Smooth muscle cell (in vitro differentiated cells): ENCODE results near the gene C4orf33. TPM values are rescaled to one million over a fixed set of nuclear protein-coding genes. Genes with fewer than 3 reads are reported as not detected.

ENCODE experiments used
- DNase-seq: peaks from one replicate; lab custom pipeline; 2025; ENCODE audit not compliant: unreplicated experiment; lab: John Stamatoyannopoulos, UW
- H2AFZ ChIP-seq: fragments of 200-600 bp; sonication (generic); 2 replicates; pipeline ENCODE4 v1.6.0; 2016; ENCODE audit warnings: antibody characterized with exemption, low read depth, mild to moderate bottlenecking
- H3F3A ChIP-seq: fragments of 200-600 bp; sonication (generic); 2 replicates; pipeline ENCODE4 v1.6.0; 2017; ENCODE audit warnings: antibody characterized with exemption, low read depth
- H3K27ac ChIP-seq: fragments of 200-600 bp; sonication (generic); 2 replicates; pipeline ENCODE4 v1.5.1; 2016; ENCODE audit warnings: low read depth, mild to moderate bottlenecking
- H3K27me3 ChIP-seq: fragments of 200-600 bp; sonication (generic); 2 replicates; pipeline ENCODE4 v1.6.1; 2016; ENCODE audit warnings: low read depth, mild to moderate bottlenecking
- H3K36me3 ChIP-seq: fragments of 200-600 bp; sonication (generic); 2 replicates; pipeline ENCODE4 v1.5.1; 2016; ENCODE audit warnings: low read depth
- H3K4me1 ChIP-seq: fragments of 200-600 bp; sonication (generic); 2 replicates; pipeline ENCODE4 v1.5.1; 2016; ENCODE audit warnings: low read depth
- H3K4me2 ChIP-seq: fragments of 200-600 bp; sonication (generic); 2 replicates; pipeline ENCODE4 v1.6.0; 2016; ENCODE audit warnings: mild to moderate bottlenecking
- H3K4me3 ChIP-seq: fragments of 200-600 bp; sonication (generic); 2 replicates; pipeline ENCODE4 v1.5.1; 2016; ENCODE audit warnings: mild to moderate bottlenecking
- H3K79me2 ChIP-seq: fragments of 200-600 bp; sonication (generic); 2 replicates; pipeline ENCODE4 v1.6.0; 2016; ENCODE audit warnings: low read depth, mild to moderate bottlenecking
- H3K9ac ChIP-seq: fragments of 200-600 bp; sonication (generic); 2 replicates; pipeline ENCODE4 v1.6.0; 2016; ENCODE audit warnings: low read depth
- H3K9me3 ChIP-seq: fragments of 200-600 bp; sonication (generic); replicated peaks from 2 replicates; pipeline ENCODE4 v1.5.1; 2016; ENCODE audit warnings: low read depth
- H4K20me1 ChIP-seq: fragments of 200-600 bp; sonication (generic); 2 replicates; pipeline ENCODE4 v1.6.0; 2016; ENCODE audit warnings: low read depth
- CTCF ChIP-seq: fragments of 200-600 bp; sonication (generic); IDR thresholded peaks from 2 replicates; pipeline ENCODE4 v1.5.1; 2017; ENCODE audit warnings: borderline replicate concordance, mild to moderate bottlenecking, antibody characterized with exemption; ENCODE audit not compliant: insufficient read depth, poor library complexity, severe bottlenecking
- WGBS: methylation state at CpG from one replicate; pipeline ENCODE4 v1.1.7; 2016; ENCODE audit warnings: low lambda C conversion rate; 5-methylcytosine and 5-hydroxymethylcytosine counted together
- polyA plus RNA-seq: library from polyadenylated mRNA; unstranded; fragments of >200 nt; fragmentation: Nextera tagmentation; extraction: Ambion mirVana; gene quantifications from 2 replicates; pipeline ENCODE4 v1.2.1, GENCODE V29; 2016
- total RNA-seq: library from RNA; depleted of rRNA; stranded (reverse); fragments of >200 nt; gene quantifications from 2 replicates; pipeline ENCODE4 v1.2.3, GENCODE V29; 2014

C4orf33 gene
- total RNA-seq (15.6 and 25.3 TPM in 2 replicates), polyA plus RNA-seq (4.1 and 5.7 TPM in 2 replicates)

GRCh38 chr4:129095811-129096454, at the start of gene C4orf33:
Gene C4orf33, plus strand, starts transcription at chr4:129096152. Its CDS starts 6,459 bp downstream, at chr4:129102611.
- Histone ChIP-seq H3K27me3 (no peaks in the 10 kb centered on the region), H3K9me3 (no peaks in the 10 kb centered on the region), H3K4me2 (peak within 1 kb of the TSS; percentile 89), H3K4me3 (peak within 1 kb of the TSS; percentile 84), H3K4me1 (peaks cover 12% of the 10 kb centered on the region), H3F3A (peaks cover 8% of the 10 kb centered on the region), H3K79me2 (peaks cover 17% of the 10 kb centered on the region), H3K9ac (peak within 1 kb of the TSS; percentile 88), H4K20me1 (no peaks in the 10 kb centered on the region), H2AFZ (peak within 1 kb of the TSS; percentile 98), H3K27ac (peak within 1 kb of the TSS; percentile 94), H3K36me3 (no peaks in the 10 kb centered on the region)
- WGBS = 1% methylated on average over 14 of the region's 14 CpGs
- DNase-seq = peak; percentile 2
- no peak for TF ChIP-seq CTCF

GRCh38 chr4:129059028-129059427, 36.9 kb upstream of the C4orf33 start:
- H3F3A ChIP-seq = no peaks in the 10 kb centered on the region
- H3K4me1 ChIP-seq = no peaks in the 10 kb centered on the region
- peaks cover 34% of the 10 kb centered on the region for H3K9me3 ChIP-seq
- H3K79me2 ChIP-seq = no peaks in the 10 kb centered on the region
- no peak overlapping the region for H3K4me3 ChIP-seq
- no peak overlapping the region for H3K4me2 ChIP-seq
- H4K20me1 ChIP-seq = no peaks in the 10 kb centered on the region
- H3K27me3 ChIP-seq = no peaks in the 10 kb centered on the region
- no peak for DNase-seq
- H2AFZ ChIP-seq = no peak overlapping the region
- TF ChIP-seq CTCF = no peak
- no peak overlapping the region for H3K9ac ChIP-seq
- peaks cover 14% of the 10 kb centered on the region for H3K36me3 ChIP-seq
- no peak overlapping the region for H3K27ac ChIP-seq

GRCh38 chr4:129062580-129062979, 33.4 kb upstream of the C4orf33 start:
- Histone ChIP-seq H3K4me1 (no peaks in the 10 kb centered on the region), H3K27ac (no peak overlapping the region), H3K27me3 (no peaks in the 10 kb centered on the region), H3K9ac (no peak overlapping the region), H3K36me3 (peaks cover 17% of the 10 kb centered on the region), H3F3A (no peaks in the 10 kb centered on the region), H3K9me3 (peaks cover 21% of the 10 kb centered on the region), H2AFZ (no peak overlapping the region), H3K4me2 (no peak overlapping the region), H3K4me3 (no peak overlapping the region), H4K20me1 (no peaks in the 10 kb centered on the region), H3K79me2 (no peaks in the 10 kb centered on the region)
- WGBS = 97% methylated on average over 3 of the region's 3 CpGs
- TF ChIP-seq CTCF = no peak
- DNase-seq = no peak

- Histone ChIP-seq H3K79me2 (no peaks in the 10 kb centered on the region), H3K4me1 (no peaks in the 10 kb centered on the region), H3K27ac (no peak overlapping the region), H3K27me3 (no peaks in the 10 kb centered on the region), H3K36me3 (peaks cover 17% of the 10 kb centered on the region), H4K20me1 (no peaks in the 10 kb centered on the region), H3K4me3 (no peak overlapping the region), H3K9me3 (peaks cover 11% of the 10 kb centered on the region), H3K4me2 (no peak overlapping the region), H2AFZ (no peak overlapping the region), H3F3A (no peaks in the 10 kb centered on the region), H3K9ac (no peak overlapping the region)
- DNase-seq = no peak
- WGBS = 93% methylated on average over 2 of the region's 2 CpGs
- no peak for TF ChIP-seq CTCF
Measured at GRCh38 chr4:129063640-129064039, 32.3 kb upstream of the C4orf33 start.
